ENCODE results near the gene NRP2. TPM values are rescaled to one million over a fixed set of nuclear protein-coding genes. Genes with fewer than 3 reads are reported as not detected.

Gene NRP2
- total RNA-seq, 1 experiment from 2014 or later: 10.3 TPM

GRCh38 chr2:205695460-205695991, 13.2 kb downstream of the NRP2 start:
- Mint-ChIP-seq H3K4me3 (ENCODE audit: unreplicated experiment) (no peak overlapping the region), H3K27ac (ENCODE audit: low read depth, unreplicated experiment) (no peak overlapping the region), H3K9me3 (ENCODE audit: unreplicated experiment) (no peaks in the 10 kb centered on the region), H3K36me3 (ENCODE audit: insufficient read depth, unreplicated experiment) (peaks cover 4% of the 10 kb centered on the region), H3K27me3 (ENCODE audit: insufficient read depth, unreplicated experiment) (no peaks in the 10 kb centered on the region), H3K4me1 (ENCODE audit: insufficient read depth, unreplicated experiment) (peaks cover 3% of the 10 kb centered on the region)
- TF ChIP-seq CTCF (IDR thresholded peaks at IDR 0.05; ENCODE audit: unreplicated experiment): no peak
- CTCF ChIA-PET: interaction anchor here (0.7 kb wide), 1 partner anchor 7 kb away, joined by 3 read pairs; no protein-coding TSS in a partner anchor
- no TSS peak for BruUV-seq (replicated peaks)
- intact Hi-C loops (cut with micrococcal nuclease): no loop called here
- DNase-seq (ENCODE audit: unreplicated experiment): peak; percentile 46
- POLR2A ChIA-PET: interaction anchor here (1.2 kb wide), 1 partner anchor 20 kb away, joined by 3 read pairs; no protein-coding TSS in a partner anchor

DNA sequence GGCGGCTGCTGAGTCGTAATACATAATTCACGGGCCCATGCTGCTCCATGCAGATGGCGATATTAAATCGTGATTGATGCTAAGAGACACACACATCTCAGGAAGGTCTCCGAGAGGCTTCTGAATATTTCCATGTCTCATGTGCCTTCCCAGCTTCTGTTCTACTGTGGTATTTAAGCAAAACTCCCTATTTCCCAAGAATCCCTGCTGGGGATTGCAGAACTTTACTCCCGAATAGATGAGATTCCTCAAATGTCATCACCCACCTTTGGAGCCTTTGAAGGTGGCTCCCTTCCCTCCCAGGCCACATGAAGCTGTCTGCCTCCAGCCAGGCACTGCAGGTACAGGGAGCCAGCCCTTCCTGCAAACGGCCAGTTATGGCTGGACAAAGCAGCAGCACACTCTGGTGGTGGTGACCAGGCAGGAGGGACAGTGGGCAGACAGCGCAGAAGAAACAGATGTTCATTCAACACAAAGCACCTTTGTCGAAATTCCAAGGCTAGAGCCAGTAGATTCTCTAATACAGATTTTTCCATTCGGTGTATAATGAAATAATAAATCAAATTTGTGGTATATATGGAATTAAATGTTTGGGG, 14.1 kb downstream of the NRP2 start:
- no TSS peak for BruUV-seq (replicated peaks)
- CTCF ChIA-PET: interaction anchor here (0.6 kb wide), 1 partner anchor 296 kb away, joined by 3 read pairs; no protein-coding TSS in a partner anchor
- H3K27ac Mint-ChIP-seq (ENCODE audit: low read depth, unreplicated experiment): no peak overlapping the region
- TF ChIP-seq CTCF (IDR thresholded peaks at IDR 0.05; ENCODE audit: unreplicated experiment): no peak
- H3K4me3 Mint-ChIP-seq (ENCODE audit: unreplicated experiment): no peak overlapping the region
- H3K27me3 Mint-ChIP-seq (ENCODE audit: insufficient read depth, unreplicated experiment): no peaks in the 10 kb centered on the region
- POLR2A ChIA-PET: interaction anchor here (1.2 kb wide), 1 partner anchor 21 kb away, joined by 3 read pairs; no protein-coding TSS in a partner anchor
- no peaks in the 10 kb centered on the region for H3K9me3 Mint-ChIP-seq (ENCODE audit: unreplicated experiment)
- intact Hi-C loops (cut with micrococcal nuclease): no loop called here
- H3K4me1 Mint-ChIP-seq (ENCODE audit: insufficient read depth, unreplicated experiment): peaks cover 5% of the 10 kb centered on the region
- DNase-seq (ENCODE audit: unreplicated experiment): no peak
- H3K36me3 Mint-ChIP-seq (ENCODE audit: insufficient read depth, unreplicated experiment): peaks cover 4% of the 10 kb centered on the region

DNA sequence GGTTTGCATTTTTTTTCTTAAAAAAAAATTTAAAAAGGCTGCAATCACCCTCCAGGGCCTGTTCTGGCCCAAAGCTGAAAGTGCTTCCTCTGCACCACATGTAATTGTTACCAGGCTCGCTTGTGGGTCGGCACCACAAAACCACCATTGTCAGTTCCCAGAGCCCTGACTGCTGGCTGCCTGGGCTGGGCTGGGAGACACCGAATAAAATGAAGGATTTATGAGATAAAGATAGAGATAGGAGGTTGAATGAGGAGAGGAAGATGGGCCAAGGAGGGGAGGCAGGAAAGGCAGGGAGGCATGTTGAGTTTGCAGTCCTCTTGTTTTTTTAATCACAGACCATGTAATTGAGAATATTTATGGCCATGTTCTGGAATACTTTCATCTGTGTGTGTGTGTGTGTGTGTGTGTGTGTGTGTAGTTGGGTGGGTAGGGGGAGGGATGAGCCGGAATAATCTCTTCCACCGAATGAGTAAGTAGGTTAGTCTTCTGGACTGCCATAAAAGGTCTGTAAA, 14.7 kb downstream of the NRP2 start:
- ChIA-PET POLR2A (no interaction called here), CTCF (interaction anchor here (0.6 kb wide), 1 partner anchor 297 kb away, joined by 3 read pairs; no protein-coding TSS in a partner anchor)
- no peak for TF ChIP-seq CTCF (IDR thresholded peaks at IDR 0.05; ENCODE audit: unreplicated experiment)
- Mint-ChIP-seq H3K9me3 (ENCODE audit: unreplicated experiment) (no peaks in the 10 kb centered on the region), H3K4me1 (ENCODE audit: insufficient read depth, unreplicated experiment) (peaks cover 5% of the 10 kb centered on the region), H3K4me3 (ENCODE audit: unreplicated experiment) (no peak overlapping the region), H3K27me3 (ENCODE audit: insufficient read depth, unreplicated experiment) (no peaks in the 10 kb centered on the region), H3K27ac (ENCODE audit: low read depth, unreplicated experiment) (no peak overlapping the region), H3K36me3 (ENCODE audit: insufficient read depth, unreplicated experiment) (peaks cover 4% of the 10 kb centered on the region)
- intact Hi-C loops (cut with micrococcal nuclease): no loop called here
- DNase-seq (ENCODE audit: unreplicated experiment): no peak
- no TSS peak for BruUV-seq (replicated peaks)

Measured in MCF 10A (cell line).